ENCODE measurements around the gene STPG3.

GRCh38 chr9:137281345-137282116, 30.4 kb downstream of the STPG3 start:
- TF ChIP-seq CTCF (IDR thresholded peaks at IDR 0.05) (no peak), POLR2A (IDR thresholded peaks at IDR 0.05) (no peak), POLR2AphosphoS5 (IDR thresholded peaks at IDR 0.05) (no peak), EP300 (IDR thresholded peaks at IDR 0.05) (no peak)
